Stimulated activated CD4-positive, alpha-beta T cell treated with anti-CD3 and anti-CD28 coated beads, Interleukin-2, amount 100 ng/mL, for 48 hours (primary cell): ENCODE data around the gene ANGPTL5.
A peak's percentile ranks its signal among the peaks of the same experiment; 100 is the strongest.
"Not testable (repeated sequence)": the region's sequence is repeated elsewhere in the genome, so short reads cannot be mapped to it uniquely, and the experiment has no call there.

Experiments used
- DNase-seq, 2 donors: peaks; one replicate each; pipeline ENCODE4 v3.0.0-alpha.2; 2020

The ANGPTL5 gene

GRCh38 chr11:101916422-101916821 lies at the start of gene ANGPTL5:
Gene ANGPTL5 (minus strand): TSS chr11:101916522. CDS start chr11:101907909, 8,613 bp downstream.
- DNase-seq: no peak

GRCh38 chr11:101964200-101964599 lies 47.9 kb upstream of the ANGPTL5 start:
- DNase-seq: not testable (repeated sequence)

- no peak for DNase-seq
Measured at GRCh38 chr11:101960231-101960630, 43.9 kb upstream of the ANGPTL5 start.

GRCh38 chr11:101955701-101956100 lies 39.4 kb upstream of the ANGPTL5 start:
- no peak for DNase-seq

- DNase-seq: no peak
Measured at GRCh38 chr11:101955278-101955677, 39.0 kb upstream of the ANGPTL5 start.

- DNase-seq: no peak
Measured at GRCh38 chr11:101949680-101950220, 33.4 kb upstream of the ANGPTL5 start.

- DNase-seq: no peak
Measured at GRCh38 chr11:101945448-101945847, 29.1 kb upstream of the ANGPTL5 start.

- no peak for DNase-seq
Measured at GRCh38 chr11:101944923-101945322, 28.6 kb upstream of the ANGPTL5 start.

GRCh38 chr11:101940901-101941520 lies 24.7 kb upstream of the ANGPTL5 start:
- DNase-seq: no peak

- no peak for DNase-seq
Measured at GRCh38 chr11:101931692-101932091, 15.4 kb upstream of the ANGPTL5 start.

GRCh38 chr11:101929294-101929915 lies 13.1 kb upstream of the ANGPTL5 start:
- DNase-seq: no peak

- DNase-seq: no peak
Measured at GRCh38 chr11:101923554-101923953, 7.2 kb upstream of the ANGPTL5 start.

GRCh38 chr11:101920992-101921391 lies 4.7 kb upstream of the ANGPTL5 start:
- DNase-seq: no peak

- no peak for DNase-seq
Measured at GRCh38 chr11:101917226-101917625, 904 bp upstream of the ANGPTL5 start.

- no peak for DNase-seq
Measured at GRCh38 chr11:101915791-101916291, 481 bp downstream of the ANGPTL5 start.

- DNase-seq: peak; percentile 86 to 90
Measured at GRCh38 chr11:101914738-101915426, 1.4 kb downstream of the ANGPTL5 start, which contains the start of gene CEP126. Gene CEP126 (plus strand): TSS chr11:101915010. CDS start chr11:101915285, 275 bp downstream.

GRCh38 chr11:101914341-101914737 lies 2.0 kb downstream of the ANGPTL5 start:
- DNase-seq: no peak

GRCh38 chr11:101913656-101914055 lies 2.7 kb downstream of the ANGPTL5 start:
- DNase-seq: no peak

- DNase-seq: no peak
Measured at GRCh38 chr11:101912823-101913284, 3.5 kb downstream of the ANGPTL5 start.

GRCh38 chr11:101909087-101909486 lies 7.2 kb downstream of the ANGPTL5 start:
- no peak for DNase-seq

GRCh38 chr11:101907815-101908214 lies 8.5 kb downstream of the ANGPTL5 start:
- DNase-seq: no peak

GRCh38 chr11:101894505-101894904 lies 21.8 kb downstream of the ANGPTL5 start:
- no peak for DNase-seq

GRCh38 chr11:101889767-101890166 lies 26.6 kb downstream of the ANGPTL5 start:
- no peak for DNase-seq
